K562 (cell line): ENCODE measurements around the gene FANCC. TPM values are rescaled to one million over a fixed set of nuclear protein-coding genes. Genes with fewer than 3 reads are reported as not detected.

Experiments
- ATAC-seq: fragments of 200-7000 bp; cut with Tn5 transposase; 3 replicates; pipeline ENCODE4 v1.9.1; 2020; ENCODE audit warnings: moderate library complexity
- BruUV-seq: library from RNA; stranded (reverse); fragments of 400-500 nt; replicated peaks from 2 replicates; lab custom pipeline; 2021; lab: Mats Ljungman, UMichigan
- CTCF ChIA-PET: fragments of 300-600 bp; formaldehyde crosslinking; extraction: SDS; loops from one replicate; lab custom pipeline; 2021; ENCODE audit warnings: low intra/inter-chr PET ratio; lab: Yijun Ruan, JAX
- POLR2A ChIA-PET: fragments of 300-600, 350-650 bp; sonication (Branson Sonifier 250); formaldehyde crosslinking; extraction: SDS; loops from one replicate; lab custom pipeline; 2021; ENCODE audit warnings: antibody characterized with exemption, inconsistent platforms; lab: Yijun Ruan, JAX
- DNase-seq, 4 experiments: peaks; one replicate each; pipeline versions ENCODE4 v3.0.0 to v3.0.0-alpha.2; 2011 to 2018; ENCODE audit warnings: low spot score in 3 of 4, mixed read lengths in 3 of 4; ENCODE audit errors: extremely low read depth in 1 of 4
- FAIRE-seq: peaks from 2 replicates; lab custom pipeline; 2011; peaks lifted over from hg19 to GRCh38; lab: Jason Lieb, UNC
- H2AFZ ChIP-seq: 2 replicates; pipeline ENCODE4 v1.6.0; 2011; ENCODE audit warnings: low read depth, low read length, control low read depth, inconsistent platforms
- H3K27ac ChIP-seq: fragments of 200-600 bp; 3 replicates; pipeline ENCODE4 v1.8.0; 2011; ENCODE audit warnings: low read depth, mild to moderate bottlenecking, control low read depth, inconsistent platforms, low read length, moderate library complexity, mixed read lengths; ENCODE audit errors: extremely low read depth
- H3K27me3 ChIP-seq, 2 experiments: fragments of 300-600 bp in 1 of 2; 2 replicates in 1 of 2; 3 replicates in 1 of 2; pipeline versions ENCODE4 v1.6.0 to v1.8.0; 2011; ENCODE audit warnings: inconsistent platforms in 2 of 2, low read length in 2 of 2, mild to moderate bottlenecking in 1 of 2, mixed read lengths in 1 of 2, moderate library complexity in 1 of 2; ENCODE audit not compliant: control insufficient read depth in 2 of 2, insufficient read depth in 2 of 2
- H3K36me3 ChIP-seq: fragments of 300-600 bp; 3 replicates; pipeline ENCODE4 v1.8.0; 2011; ENCODE audit warnings: mild to moderate bottlenecking, low read length, inconsistent platforms; ENCODE audit not compliant: control insufficient read depth, insufficient read depth
- H3K4me1 ChIP-seq, 2 experiments: fragments of 200-600 bp in 1 of 2; replicated peaks in 1 of 2; 2 replicates in 1 of 2; 3 replicates in 1 of 2; pipeline versions ENCODE4 v1.5.1 to v1.8.0; 2011; ENCODE audit warnings: inconsistent platforms in 2 of 2, low read length in 2 of 2, mild to moderate bottlenecking in 1 of 2, mixed read lengths in 1 of 2, moderate library complexity in 1 of 2; ENCODE audit not compliant: control insufficient read depth in 2 of 2, insufficient read depth in 2 of 2
- H3K4me2 ChIP-seq: 2 replicates; pipeline ENCODE4 v1.6.1; 2011; ENCODE audit warnings: low read length, control low read depth, inconsistent platforms, mixed read lengths; ENCODE audit not compliant: insufficient read depth
- H3K4me3 ChIP-seq: fragments of 200-600 bp; sonication (generic), shearing (Covaris generic); 2 replicates; pipeline ENCODE4 v1.5.1; 2016; ENCODE audit warnings: control low read depth, inconsistent platforms
- H3K79me2 ChIP-seq: fragments of 200-600 bp; 3 replicates; pipeline ENCODE4 v1.8.0; 2011; ENCODE audit warnings: low read length, inconsistent platforms; ENCODE audit not compliant: control insufficient read depth, insufficient read depth
- H3K9ac ChIP-seq, 2 experiments: 2 replicates each; pipeline versions ENCODE4 v1.6.0 to v1.6.1; 2011; ENCODE audit warnings: low read depth in 2 of 2, low read length in 2 of 2, control low read depth in 1 of 2, inconsistent platforms in 1 of 2, mild to moderate bottlenecking in 1 of 2, mixed read lengths in 1 of 2; ENCODE audit not compliant: insufficient read depth in 1 of 2
- H3K9me1 ChIP-seq: one replicate; pipeline ENCODE4 v1.6.0; 2011; ENCODE audit warnings: inconsistent platforms, mild to moderate bottlenecking, low read length, moderate library complexity; ENCODE audit not compliant: control insufficient read depth, insufficient read depth
- H3K9me3 ChIP-seq: replicated peaks from 2 replicates; pipeline ENCODE4 v1.5.1; 2011; ENCODE audit warnings: low read depth, low read length, inconsistent platforms; ENCODE audit not compliant: control insufficient read depth, insufficient read depth
- H4K20me1 ChIP-seq: replicated peaks from 2 replicates; pipeline ENCODE4 v1.6.1; 2011; ENCODE audit warnings: low read length, inconsistent platforms, mixed read lengths; ENCODE audit not compliant: control insufficient read depth, insufficient read depth
- ARID2 ChIP-seq: fragments of 450-650 bp; IDR thresholded peaks from 2 replicates; pipeline ENCODE4 v1.6.1; 2017; ENCODE audit warnings: antibody characterized with exemption, mild to moderate bottlenecking
- CAMTA2 ChIP-seq: fragments of 250-450 bp; sonication (Bioruptor Pico); conservative IDR thresholded peaks from 2 replicates; pipeline ENCODE4 v1.5.1; 2022
- CLOCK ChIP-seq: fragments of 250-450 bp; sonication (Bioruptor Pico); IDR thresholded peaks from 2 replicates; pipeline ENCODE4 v1.4.0; 2020; ENCODE audit warnings: mild to moderate bottlenecking, moderate library complexity, borderline replicate concordance
- E4F1 ChIP-seq: fragments of 250-450 bp; sonication (Bioruptor Pico); IDR thresholded peaks from 2 replicates; pipeline ENCODE4 v1.5.0; 2021; ENCODE audit warnings: mild to moderate bottlenecking, borderline replicate concordance
- HDAC1 ChIP-seq, 2 experiments: fragments of 450-650 bp; IDR thresholded peaks; 2 replicates each; pipeline ENCODE4 v1.6.1; 2016 to 2017; ENCODE audit warnings: inconsistent platforms in 1 of 2, mild to moderate bottlenecking in 1 of 2, moderate library complexity in 1 of 2
- HIVEP1 ChIP-seq: fragments of 250-450 bp; sonication (Bioruptor Pico); IDR thresholded peaks from 2 replicates; pipeline ENCODE4 v1.4.0; 2020; ENCODE audit warnings: mild to moderate bottlenecking
- HOMEZ ChIP-seq: fragments of 250-450 bp; sonication (Bioruptor Pico); IDR thresholded peaks from 2 replicates; pipeline ENCODE4 v1.4.0; 2020; ENCODE audit warnings: mild to moderate bottlenecking, moderate library complexity
- KLF16 ChIP-seq: IDR thresholded peaks from 2 replicates; pipeline ENCODE4 v1.6.1; 2016; ENCODE audit warnings: antibody characterized with exemption
- MBD1 ChIP-seq: fragments of 250-450 bp; sonication (Bioruptor Pico); IDR thresholded peaks from 2 replicates; pipeline ENCODE4 v1.8.0; 2022; ENCODE audit warnings: inconsistent platforms
- NCOA1 ChIP-seq: fragments of 450-650 bp; IDR thresholded peaks from 2 replicates; pipeline ENCODE4 v1.6.1; 2016; ENCODE audit warnings: low read depth
- SMARCB1 ChIP-seq: IDR thresholded peaks from 2 replicates; pipeline ENCODE4 v1.6.1; 2011; ENCODE audit warnings: improper control_type of control experiment, low read depth; ENCODE audit not compliant: insufficient read length
- TFE3 ChIP-seq: fragments of 450-650 bp; formaldehyde crosslinking; IDR thresholded peaks from 2 replicates; pipeline ENCODE4 v1.4.0; 2020; ENCODE audit warnings: mild to moderate bottlenecking, mixed read lengths
- U2AF2 ChIP-seq: fragments of 200-400 bp; formaldehyde crosslinking; optimal IDR thresholded peaks from 2 replicates; pipeline ENCODE3; 2017; ENCODE audit warnings: low read depth, mild to moderate bottlenecking, low read length
- WGBS: fragments of 100-300 bp; shearing (Covaris generic); methylation state at CpG from one replicate; pipeline ENCODE4 v1.1.6; 2016; ENCODE audit warnings: low coverage, mixed read lengths; ENCODE audit not compliant: insufficient coverage; ENCODE audit errors: missing lambda C conversion rate; 5-methylcytosine and 5-hydroxymethylcytosine counted together
- in situ Hi-C: fragments of 300-500 bp; cut with MboI; formaldehyde crosslinking; loops from 4 replicates; pipeline ENCODE4 v1.15.0; 2018; ENCODE audit warnings: inconsistent platforms, mixed read lengths
- intact Hi-C: fragments of 100-400 bp; cut with micrococcal nuclease; formaldehyde crosslinking; loops from 2 replicates; pipeline ENCODE4 v1.14.2; 2022
- polyA plus RNA-seq, 8 experiments: library from polyadenylated mRNA; depleted of rRNA in 4 of 8; stranded (reverse) in 5 of 8; unstranded in 3 of 8; fragments of >200 nt; fragmentation: Nextera tagmentation in 2 of 8; fragmentation: Illumina TruSeq in 1 of 8; extraction: Ambion mirVana in 2 of 8; extraction: Trizol in 1 of 8; gene quantifications; 2 replicates each; pipeline versions ENCODE4 v1.2.1 to v1.2.3, GENCODE V29; 2011 to 2014; ENCODE audit warnings: inconsistent platforms in 1 of 8, missing spikeins in 1 of 8
- total RNA-seq, 7 experiments: library from RNA; depleted of rRNA in 6 of 7; stranded (reverse); fragments of >200 nt in 6 of 7; fragmentation: Illumina TruSeq in 2 of 7; extraction: Trizol in 2 of 7; gene quantifications; 2 replicates each; pipeline versions ENCODE4 v1.2.1 to v1.2.3, GENCODE V29; 2011 to 2021; ENCODE audit warnings: low replicate concordance in 1 of 7

The FANCC gene
- total and polyA plus RNA-seq, 9 of the 15 experiments (the other 6 are each of a cell fraction or from before 2014, with no cell fraction given), result 4.6 to 18.4 (median 14.2) TPM

GRCh38 chr9:95237336-95237735 lies 80.2 kb downstream of the FANCC start:
- H3K27me3 ChIP-seq, result no peaks in the 10 kb centered on the region
- no peak overlapping the region for H3K4me2 ChIP-seq
- no peaks in the 10 kb centered on the region for H4K20me1 ChIP-seq
- no peak overlapping the region for H3K27ac ChIP-seq
- H2AFZ ChIP-seq, result no peak overlapping the region
- H3K9me1 ChIP-seq, result no peaks in the 10 kb centered on the region
- intact Hi-C loops (no loop called here), in situ Hi-C loops (no loop called here)
- no TSS peak for BruUV-seq
- no peaks in the 10 kb centered on the region for H3K4me1 ChIP-seq
- FAIRE-seq (no peak), DNase-seq (no peak), ATAC-seq (no peak)
- no peaks in the 10 kb centered on the region for H3K79me2 ChIP-seq
- H3K36me3 ChIP-seq, result no peaks in the 10 kb centered on the region
- ChIA-PET POLR2A (no interaction called here), CTCF (no interaction called here)
- H3K4me3 ChIP-seq, result no peak overlapping the region
- no peak overlapping the region for H3K9ac ChIP-seq
- no peaks in the 10 kb centered on the region for H3K9me3 ChIP-seq
- WGBS, result 82% methylated on average over 7 of the region's 7 CpGs
- TF ChIP-seq HDAC1 (IDR thresholded peaks at IDR 0.05), result no peak
- TF ChIP-seq CLOCK (CRISPR knock-in tag), result no peak
- TF ChIP-seq MBD1 (CRISPR knock-in tag), result no peak
- no peak for TF ChIP-seq NCOA1
- no peak for TF ChIP-seq TFE3
- no peak for TF ChIP-seq U2AF2
- no peak for TF ChIP-seq E4F1 (CRISPR knock-in tag)
- TF ChIP-seq ARID2, result no peak
- TF ChIP-seq HIVEP1 (CRISPR knock-in tag), result no peak
- no peak for TF ChIP-seq HOMEZ
- TF ChIP-seq SMARCB1, result no peak
- TF ChIP-seq KLF16, result no peak
- TF ChIP-seq CAMTA2 (CRISPR knock-in tag), result no peak
